ENCODE results near the gene C1QTNF12.

The C1QTNF12 gene

DNA sequence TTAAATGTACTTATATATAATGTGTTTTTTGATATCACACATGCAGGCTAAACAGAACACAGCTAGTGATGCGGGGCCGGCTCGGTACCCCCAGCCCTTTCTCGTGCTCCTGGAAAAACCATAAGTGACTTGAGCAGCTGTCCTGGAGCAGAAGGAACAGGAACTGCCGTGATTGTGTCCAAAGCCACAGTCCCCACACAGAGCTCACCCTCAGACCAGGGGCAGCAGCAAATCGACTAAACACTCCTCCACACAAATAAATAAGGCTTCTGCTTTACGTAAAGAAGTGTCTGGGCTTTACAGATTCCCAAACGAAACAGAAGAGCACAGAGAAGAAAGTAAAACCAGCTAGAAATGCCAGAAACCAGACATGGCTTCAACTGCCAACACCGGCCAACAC lies 17.5 kb upstream of the C1QTNF12 start:
- TF ChIP-seq EGR1 (IDR thresholded peaks at IDR 0.05) (no peak), CREB1 (IDR thresholded peaks at IDR 0.05; ENCODE audit: low read depth) (no peak), TCF12 (IDR thresholded peaks at IDR 0.05; ENCODE audit: low read depth) (no peak), EP300 (IDR thresholded peaks at IDR 0.05; ENCODE audit: borderline replicate concordance) (no peak), NFIC (IDR thresholded peaks at IDR 0.05) (no peak), FOXM1 (IDR thresholded peaks at IDR 0.05; ENCODE audit: borderline replicate concordance, low read depth) (no peak), RAD21 (IDR thresholded peaks at IDR 0.05; ENCODE audit: low read depth) (no peak), YY1 (IDR thresholded peaks at IDR 0.05; ENCODE audit: low read depth) (no peak), TAF1 (IDR thresholded peaks at IDR 0.05; ENCODE audit: low read depth) (no peak)
- TF ChIP-seq, protein P1, sequence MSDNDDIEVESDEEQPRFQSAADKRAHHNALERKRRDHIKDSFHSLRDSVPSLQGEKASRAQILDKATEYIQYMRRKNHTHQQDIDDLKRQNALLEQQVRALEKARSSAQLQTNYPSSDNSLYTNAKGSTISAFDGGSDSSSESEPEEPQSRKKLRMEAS (IDR thresholded peaks at IDR 0.05): no peak
- TF ChIP-seq, protein P2, sequence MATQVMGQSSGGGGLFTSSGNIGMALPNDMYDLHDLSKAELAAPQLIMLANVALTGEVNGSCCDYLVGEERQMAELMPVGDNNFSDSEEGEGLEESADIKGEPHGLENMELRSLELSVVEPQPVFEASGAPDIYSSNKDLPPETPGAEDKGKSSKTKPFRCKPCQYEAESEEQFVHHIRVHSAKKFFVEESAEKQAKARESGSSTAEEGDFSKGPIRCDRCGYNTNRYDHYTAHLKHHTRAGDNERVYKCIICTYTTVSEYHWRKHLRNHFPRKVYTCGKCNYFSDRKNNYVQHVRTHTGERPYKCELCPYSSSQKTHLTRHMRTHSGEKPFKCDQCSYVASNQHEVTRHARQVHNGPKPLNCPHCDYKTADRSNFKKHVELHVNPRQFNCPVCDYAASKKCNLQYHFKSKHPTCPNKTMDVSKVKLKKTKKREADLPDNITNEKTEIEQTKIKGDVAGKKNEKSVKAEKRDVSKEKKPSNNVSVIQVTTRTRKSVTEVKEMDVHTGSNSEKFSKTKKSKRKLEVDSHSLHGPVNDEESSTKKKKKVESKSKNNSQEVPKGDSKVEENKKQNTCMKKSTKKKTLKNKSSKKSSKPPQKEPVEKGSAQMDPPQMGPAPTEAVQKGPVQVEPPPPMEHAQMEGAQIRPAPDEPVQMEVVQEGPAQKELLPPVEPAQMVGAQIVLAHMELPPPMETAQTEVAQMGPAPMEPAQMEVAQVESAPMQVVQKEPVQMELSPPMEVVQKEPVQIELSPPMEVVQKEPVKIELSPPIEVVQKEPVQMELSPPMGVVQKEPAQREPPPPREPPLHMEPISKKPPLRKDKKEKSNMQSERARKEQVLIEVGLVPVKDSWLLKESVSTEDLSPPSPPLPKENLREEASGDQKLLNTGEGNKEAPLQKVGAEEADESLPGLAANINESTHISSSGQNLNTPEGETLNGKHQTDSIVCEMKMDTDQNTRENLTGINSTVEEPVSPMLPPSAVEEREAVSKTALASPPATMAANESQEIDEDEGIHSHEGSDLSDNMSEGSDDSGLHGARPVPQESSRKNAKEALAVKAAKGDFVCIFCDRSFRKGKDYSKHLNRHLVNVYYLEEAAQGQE (IDR thresholded peaks at IDR 0.05; ENCODE audit: low read depth): no peak
- TF ChIP-seq, protein P3, sequence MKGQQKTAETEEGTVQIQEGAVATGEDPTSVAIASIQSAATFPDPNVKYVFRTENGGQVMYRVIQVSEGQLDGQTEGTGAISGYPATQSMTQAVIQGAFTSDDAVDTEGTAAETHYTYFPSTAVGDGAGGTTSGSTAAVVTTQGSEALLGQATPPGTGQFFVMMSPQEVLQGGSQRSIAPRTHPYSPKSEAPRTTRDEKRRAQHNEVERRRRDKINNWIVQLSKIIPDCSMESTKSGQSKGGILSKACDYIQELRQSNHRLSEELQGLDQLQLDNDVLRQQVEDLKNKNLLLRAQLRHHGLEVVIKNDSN (IDR thresholded peaks at IDR 0.05): no peak

DNA sequence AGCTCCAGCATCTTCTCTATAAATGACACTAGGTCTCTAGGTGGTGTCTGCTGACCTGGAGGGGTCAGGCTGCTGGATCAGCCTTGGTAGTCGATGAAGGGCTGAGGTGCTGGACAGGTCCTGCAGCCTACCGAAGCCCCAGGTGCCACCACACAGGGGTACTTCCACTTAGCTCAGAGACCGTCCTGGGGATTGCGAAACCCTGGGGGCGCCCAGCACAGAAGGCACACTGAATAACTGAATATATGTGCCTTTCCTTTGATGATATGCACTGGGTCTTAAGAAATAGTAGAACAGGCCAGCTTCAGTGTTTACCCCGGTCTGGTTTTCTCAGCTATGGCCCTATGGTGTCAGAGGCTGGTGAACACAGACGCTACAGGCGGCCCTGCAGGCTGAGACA lies 16.2 kb upstream of the C1QTNF12 start:
- TF ChIP-seq TCF12 (IDR thresholded peaks at IDR 0.05; ENCODE audit: low read depth) (no peak), EGR1 (IDR thresholded peaks at IDR 0.05) (no peak), NFIC (IDR thresholded peaks at IDR 0.05) (no peak), FOXM1 (IDR thresholded peaks at IDR 0.05; ENCODE audit: borderline replicate concordance, low read depth) (no peak), CREB1 (IDR thresholded peaks at IDR 0.05; ENCODE audit: low read depth) (no peak), ZBTB7A (IDR thresholded peaks at IDR 0.05; ENCODE audit: low read depth) (no peak), CEBPB (IDR thresholded peaks at IDR 0.05) (peak; percentile 60; the same call in 1 of the 2 replicates), TEAD4 (IDR thresholded peaks at IDR 0.05) (no peak)
- TF ChIP-seq, protein P1 (IDR thresholded peaks at IDR 0.05): no peak

DNA sequence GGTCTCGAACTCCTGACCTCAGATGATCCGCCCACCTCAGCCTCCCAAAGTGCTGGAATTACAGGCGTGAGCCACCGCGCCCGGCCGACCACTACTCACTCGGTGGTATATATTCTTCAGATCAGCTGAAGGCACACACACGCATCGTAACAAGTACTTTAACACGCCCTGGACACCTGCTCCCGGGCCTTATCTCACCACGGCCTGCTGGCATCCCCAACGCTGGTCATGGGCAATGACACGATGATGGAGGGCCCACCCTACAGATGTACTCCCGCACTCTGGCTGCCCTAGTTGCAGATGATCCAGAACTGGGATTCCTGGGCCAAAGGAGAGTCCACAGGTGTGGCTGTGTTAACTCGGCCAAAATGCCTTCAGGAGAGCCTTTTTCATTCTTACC lies 15.5 kb upstream of the C1QTNF12 start:
- no peak for TF ChIP-seq NFIC (IDR thresholded peaks at IDR 0.05)
- TF ChIP-seq EGR1 (IDR thresholded peaks at IDR 0.05): no peak
- no peak for TF ChIP-seq TEAD4 (IDR thresholded peaks at IDR 0.05)
- TF ChIP-seq TAF1 (IDR thresholded peaks at IDR 0.05; ENCODE audit: low read depth): no peak
- TF ChIP-seq ZBTB7A (IDR thresholded peaks at IDR 0.05; ENCODE audit: low read depth): no peak
- no peak for TF ChIP-seq CREB1 (IDR thresholded peaks at IDR 0.05; ENCODE audit: low read depth)
- no peak for TF ChIP-seq CEBPB (IDR thresholded peaks at IDR 0.05)
- no peak for TF ChIP-seq TCF12 (IDR thresholded peaks at IDR 0.05; ENCODE audit: low read depth)

DNA sequence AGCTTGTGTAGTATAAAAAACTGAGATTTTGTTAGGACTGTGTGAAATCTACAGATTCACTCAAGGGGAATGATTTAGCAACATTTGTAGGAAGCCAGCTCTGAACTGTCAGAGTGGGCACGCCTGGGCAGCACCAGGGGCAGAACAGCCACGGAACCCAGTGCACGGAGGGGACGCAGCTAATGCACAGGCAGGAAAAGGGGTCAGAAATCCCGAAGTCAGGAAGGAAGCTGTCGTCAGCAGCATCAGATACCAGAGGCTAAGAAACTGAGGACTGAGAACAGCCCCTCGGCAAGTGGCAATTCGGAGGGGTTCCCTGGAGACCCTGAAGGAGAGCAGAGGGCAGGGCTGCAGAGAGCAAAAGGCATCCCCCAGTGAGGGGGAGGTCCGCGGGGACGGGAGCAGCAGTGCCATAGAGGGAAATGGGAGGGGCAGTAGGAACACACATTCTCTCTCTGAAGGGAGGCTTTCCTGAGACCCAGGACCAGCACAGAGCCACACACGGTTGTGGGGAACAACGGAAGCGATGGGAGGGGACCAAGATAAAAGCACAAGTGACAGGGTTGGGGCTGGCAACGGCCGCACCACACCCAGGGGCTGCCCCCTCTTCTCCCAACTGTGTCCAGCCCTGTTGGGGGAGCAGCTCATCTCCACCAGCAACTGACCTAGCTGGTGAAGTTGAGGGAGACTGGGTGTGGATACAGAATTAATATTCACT lies 14.5 kb upstream of the C1QTNF12 start:
- no peak for TF ChIP-seq ZBTB7A (IDR thresholded peaks at IDR 0.05; ENCODE audit: low read depth)
- no peak for TF ChIP-seq RAD21 (IDR thresholded peaks at IDR 0.05; ENCODE audit: low read depth)
- no peak for TF ChIP-seq TAF1 (IDR thresholded peaks at IDR 0.05; ENCODE audit: low read depth)
- TF ChIP-seq CREB1 (IDR thresholded peaks at IDR 0.05; ENCODE audit: low read depth): no peak
- no peak for TF ChIP-seq EP300 (IDR thresholded peaks at IDR 0.05; ENCODE audit: borderline replicate concordance)
- TF ChIP-seq TEAD4 (IDR thresholded peaks at IDR 0.05): no peak
- no peak for TF ChIP-seq TCF12 (IDR thresholded peaks at IDR 0.05; ENCODE audit: low read depth)
- TF ChIP-seq EGR1 (IDR thresholded peaks at IDR 0.05): no peak
- TF ChIP-seq CEBPB (IDR thresholded peaks at IDR 0.05): no peak
- TF ChIP-seq, protein P3 (IDR thresholded peaks at IDR 0.05): no peak

DNA sequence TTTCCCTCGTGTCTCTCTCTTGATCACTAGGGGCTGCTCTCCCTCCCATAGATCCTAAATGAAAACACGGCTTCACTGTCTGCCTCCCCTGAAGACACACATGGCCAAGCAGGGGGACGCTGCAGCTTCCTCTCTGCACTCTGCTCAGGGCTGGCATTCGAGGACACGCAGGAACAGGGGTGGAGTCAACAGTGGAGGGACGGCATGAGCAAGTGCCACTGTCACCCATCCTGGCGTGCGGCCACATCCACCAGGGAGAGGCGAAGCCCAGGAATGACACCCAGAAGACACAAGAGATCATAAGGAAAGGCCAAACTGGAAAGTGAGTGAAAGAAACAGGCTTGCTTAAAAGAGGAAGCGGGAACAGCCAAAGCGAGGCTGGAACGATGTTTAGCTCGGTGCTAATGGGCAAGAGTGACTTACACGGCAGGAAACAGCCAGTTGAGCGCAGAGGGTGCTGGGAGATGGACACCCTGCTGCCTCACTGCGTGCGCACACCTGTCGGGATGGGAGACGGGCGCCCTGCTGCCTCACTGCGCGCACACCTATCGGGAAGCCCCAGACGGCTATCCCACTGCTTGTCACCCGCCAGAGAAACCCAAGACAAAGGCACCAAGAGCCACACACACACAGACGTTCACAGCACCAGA lies 13.6 kb upstream of the C1QTNF12 start:
- TF ChIP-seq CEBPB (IDR thresholded peaks at IDR 0.05): no peak
- no peak for TF ChIP-seq FOXM1 (IDR thresholded peaks at IDR 0.05; ENCODE audit: borderline replicate concordance, low read depth)
- TF ChIP-seq CREB1 (IDR thresholded peaks at IDR 0.05; ENCODE audit: low read depth): no peak
- no peak for TF ChIP-seq TCF12 (IDR thresholded peaks at IDR 0.05; ENCODE audit: low read depth)
- no peak for TF ChIP-seq TAF1 (IDR thresholded peaks at IDR 0.05; ENCODE audit: low read depth)
- TF ChIP-seq, protein P1 (IDR thresholded peaks at IDR 0.05): no peak
- TF ChIP-seq EP300 (IDR thresholded peaks at IDR 0.05; ENCODE audit: borderline replicate concordance): no peak
- TF ChIP-seq, protein P3 (IDR thresholded peaks at IDR 0.05): no peak
- TF ChIP-seq YY1 (IDR thresholded peaks at IDR 0.05; ENCODE audit: low read depth): no peak
- TF ChIP-seq, protein P2 (IDR thresholded peaks at IDR 0.05; ENCODE audit: low read depth): no peak
